DLD1 (cell line): ENCODE results near the gene NPIPA7.
"Not testable (repeated sequence)": the region's sequence is repeated elsewhere in the genome, so short reads cannot be mapped to it uniquely, and the experiment has no call there.

Experiments
- in situ Hi-C: cut with HindIII; loops from 2 replicates; pipeline ENCODE4 v1.10.0; 2017; ENCODE audit warnings: low sequenced_read_pairs

NPIPA7 gene

DNA sequence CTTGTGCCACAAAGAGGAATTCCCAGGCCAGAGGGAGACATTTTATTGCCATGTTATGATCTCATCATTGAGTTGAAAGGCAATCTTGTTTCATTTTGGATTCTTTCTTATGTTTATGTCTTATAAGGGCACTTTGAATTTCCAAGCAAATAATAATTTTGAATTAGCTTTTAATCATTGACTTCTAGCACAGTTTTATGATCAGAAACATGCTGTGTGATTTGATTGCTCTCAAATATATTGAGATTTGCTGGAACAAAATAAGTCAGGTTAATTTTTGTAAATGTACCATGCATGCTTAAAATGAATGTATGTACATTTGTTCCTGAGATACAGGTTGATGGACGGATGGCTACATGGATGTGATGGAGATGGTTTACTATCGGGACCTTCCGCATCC lies at the start of gene NPIPA7:
TSS of gene NPIPA7 (plus strand) at position 301 of the 400 bp plus-strand sequence. CDS start 105 bp downstream, outside the sequence.
- in situ Hi-C loops: not testable (repeated sequence)

DNA sequence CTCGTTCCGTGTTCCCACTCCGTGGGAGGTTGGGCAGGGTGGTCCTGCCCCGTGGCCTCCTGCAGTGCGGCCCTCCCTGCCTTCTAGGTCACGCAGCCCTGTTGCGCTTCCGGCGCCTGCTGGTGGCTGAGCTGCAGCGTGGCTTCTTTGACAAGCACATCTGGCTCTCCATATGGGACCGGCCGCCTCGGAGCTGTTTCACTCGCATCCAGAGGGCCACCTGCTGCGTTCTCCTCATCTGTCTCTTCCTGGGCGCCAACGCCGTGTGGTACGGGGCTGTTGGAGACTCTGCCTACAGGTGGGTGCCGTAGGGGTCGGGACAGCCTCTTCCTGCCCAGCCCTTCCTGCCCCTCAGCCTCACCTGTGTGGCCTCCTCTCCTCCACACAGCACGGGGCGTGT lies 47.5 kb upstream of the NPIPA7 start:
- in situ Hi-C loops: not testable (repeated sequence)

GRCh38 chr16:16357556-16357955 lies 21.4 kb upstream of the NPIPA7 start:
- in situ Hi-C loops: not testable (repeated sequence)

- in situ Hi-C loops: not testable (repeated sequence)
Observed at GRCh38 chr16:16358539-16359240, 20.2 kb upstream of the NPIPA7 start.

- in situ Hi-C loops: not testable (repeated sequence)
Observed at GRCh38 chr16:16363595-16363994, 15.3 kb upstream of the NPIPA7 start.

GRCh38 chr16:16364100-16364499 lies 14.8 kb upstream of the NPIPA7 start:
- in situ Hi-C loops: not testable (repeated sequence)

DNA sequence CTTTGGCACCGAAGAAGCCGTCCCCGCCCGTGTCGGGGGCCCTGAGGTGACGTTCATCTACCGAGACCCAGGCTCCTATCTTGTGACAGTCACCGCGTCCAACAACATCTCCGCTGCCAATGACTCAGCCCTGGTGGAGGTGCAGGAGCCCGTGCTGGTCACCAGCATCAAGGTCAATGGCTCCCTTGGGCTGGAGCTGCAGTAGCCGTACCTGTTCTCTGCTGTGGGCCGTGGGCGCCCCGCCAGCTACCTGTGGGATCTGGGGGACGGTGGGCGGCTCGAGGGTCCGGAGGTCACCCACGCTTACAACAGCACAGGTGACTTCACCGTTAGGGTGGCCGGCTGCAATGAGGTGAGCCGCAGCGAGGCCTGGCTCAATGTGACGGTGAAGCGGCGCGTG lies 14.2 kb upstream of the NPIPA7 start:
- in situ Hi-C loops: not testable (repeated sequence)

GRCh38 chr16:16365319-16365718 lies 13.6 kb upstream of the NPIPA7 start:
- in situ Hi-C loops: not testable (repeated sequence)

DNA sequence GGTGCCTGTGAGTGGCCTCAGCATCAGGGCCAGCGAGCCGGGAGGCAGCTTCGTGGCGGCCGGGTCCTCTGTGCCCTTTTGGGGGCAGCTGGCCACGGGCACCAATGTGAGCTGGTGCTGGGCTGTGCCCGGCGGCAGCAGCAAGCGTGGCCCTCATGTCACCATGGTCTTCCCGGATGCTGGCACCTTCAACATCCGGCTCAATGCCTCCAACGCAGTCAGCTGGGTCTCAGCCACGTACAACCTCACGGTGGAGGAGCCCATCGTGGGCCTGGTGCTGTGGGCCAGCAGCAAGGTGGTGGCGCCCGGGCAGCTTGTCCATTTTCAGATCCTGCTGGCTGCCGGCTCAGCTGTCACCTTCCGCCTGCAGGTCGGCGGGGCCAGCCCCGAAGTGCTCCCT lies 13.1 kb upstream of the NPIPA7 start:
- in situ Hi-C loops: not testable (repeated sequence)

DNA sequence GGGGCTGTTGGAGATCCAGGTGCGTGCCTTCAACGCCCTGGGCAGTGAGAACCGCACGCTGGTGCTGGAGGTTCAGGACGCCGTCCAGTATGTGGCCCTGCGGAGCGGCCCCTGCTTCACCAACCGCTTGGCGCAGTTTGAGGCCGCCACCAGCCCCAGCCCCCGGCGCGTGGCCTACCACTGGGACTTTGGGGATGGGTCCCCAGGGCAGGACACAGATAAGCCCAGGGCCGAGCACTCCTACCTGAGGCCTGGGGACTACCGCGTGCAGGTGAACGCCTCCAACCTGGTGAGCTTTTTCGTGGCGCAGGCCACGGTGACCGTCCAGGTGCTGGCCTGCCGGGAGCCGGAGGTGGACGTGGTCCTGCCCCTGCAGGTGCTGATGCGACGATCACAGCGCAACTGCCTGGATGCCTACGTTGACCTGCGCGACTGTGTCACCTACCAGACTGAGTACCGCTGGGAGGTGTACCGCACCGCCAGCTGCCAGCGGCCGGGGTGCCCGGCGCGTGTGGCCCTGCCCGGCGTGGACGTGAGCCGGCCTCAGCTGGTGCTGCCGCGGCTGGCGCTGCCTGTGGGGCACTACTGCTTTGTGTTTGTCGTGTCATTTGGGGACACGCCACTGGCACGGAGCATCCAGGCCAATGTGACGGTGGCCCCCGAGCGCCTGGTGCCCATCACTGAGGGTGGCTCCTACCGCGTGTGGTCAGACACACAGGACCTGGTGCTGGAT lies 12.2 kb upstream of the NPIPA7 start:
- in situ Hi-C loops: not testable (repeated sequence)

- in situ Hi-C loops: not testable (repeated sequence)
Observed at GRCh38 chr16:16367285-16367628, 11.7 kb upstream of the NPIPA7 start.

DNA sequence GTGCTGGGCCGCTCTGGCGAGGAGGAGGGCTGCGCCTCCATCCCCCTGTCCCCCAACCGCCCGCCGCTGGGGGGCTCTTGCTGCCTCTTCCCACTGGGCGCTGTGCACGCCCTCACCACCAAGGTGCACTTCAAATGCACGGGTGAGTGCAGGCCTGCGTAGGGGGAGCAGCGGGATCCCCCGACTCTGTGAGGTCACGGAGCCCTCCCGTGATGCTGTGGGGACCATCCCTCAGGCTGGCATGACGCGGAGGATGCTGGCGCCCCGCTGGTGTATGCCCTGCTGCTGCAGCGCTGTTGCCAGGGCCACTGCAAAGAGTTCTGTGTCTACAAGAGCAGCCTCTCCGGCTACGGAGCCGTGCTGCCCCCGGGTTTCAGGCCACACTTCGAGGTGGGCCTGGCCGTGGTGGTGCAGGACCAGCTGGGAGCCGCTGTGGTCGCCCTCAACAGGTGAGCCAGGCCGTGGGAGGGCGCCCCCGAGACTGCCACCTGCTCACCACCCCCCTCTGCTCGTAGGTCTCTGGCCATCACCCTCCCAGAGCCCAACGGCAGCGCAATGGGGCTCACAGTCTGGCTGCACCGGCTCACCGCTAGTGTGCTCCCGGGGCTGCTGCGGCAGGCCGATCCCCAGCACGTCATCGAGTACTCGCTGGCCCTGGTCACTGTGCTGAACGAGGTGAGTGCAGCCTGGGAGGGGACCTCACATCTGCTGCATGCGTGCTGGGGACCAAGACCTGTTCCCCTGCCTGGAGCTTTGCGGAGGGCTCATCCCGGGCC lies 9.7 kb upstream of the NPIPA7 start:
- in situ Hi-C loops: not testable (repeated sequence)

DNA sequence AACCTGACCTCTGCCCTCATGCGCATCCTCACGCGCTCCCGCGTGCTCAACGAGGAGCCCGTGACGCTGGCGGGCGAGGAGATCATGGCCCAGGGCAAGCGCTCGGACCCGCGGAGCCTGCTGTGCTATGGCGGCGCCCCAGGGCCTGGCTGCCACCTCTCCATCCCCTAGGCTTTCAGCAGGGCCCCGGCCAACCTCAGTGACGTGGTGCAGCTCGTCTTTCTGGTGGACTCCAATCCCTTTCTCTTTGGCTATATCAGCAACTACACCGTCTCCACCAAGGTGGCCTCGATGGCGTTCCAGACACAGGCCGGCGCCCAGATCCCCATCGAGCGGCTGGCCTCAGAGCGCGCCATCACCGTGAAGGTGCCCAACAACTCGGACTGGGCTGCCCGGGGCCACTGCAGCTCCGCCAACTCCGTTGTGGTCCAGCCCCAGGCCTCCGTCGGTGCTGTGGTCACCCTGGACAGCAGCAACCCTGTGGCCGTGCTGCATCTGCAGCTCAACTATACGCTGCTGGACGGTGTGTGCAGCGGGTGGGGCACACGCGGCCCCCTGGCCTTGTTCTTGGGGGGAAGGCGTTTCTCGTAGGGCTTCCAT lies 7.7 kb upstream of the NPIPA7 start:
- in situ Hi-C loops: not testable (repeated sequence)

GRCh38 chr16:16374192-16374591 lies 4.7 kb upstream of the NPIPA7 start:
- in situ Hi-C loops: not testable (repeated sequence)

- in situ Hi-C loops: not testable (repeated sequence)
Observed at GRCh38 chr16:16399685-16400084, 20.7 kb downstream of the NPIPA7 start.

GRCh38 chr16:16402333-16402732 lies 23.4 kb downstream of the NPIPA7 start:
- in situ Hi-C loops: not testable (repeated sequence)

DNA sequence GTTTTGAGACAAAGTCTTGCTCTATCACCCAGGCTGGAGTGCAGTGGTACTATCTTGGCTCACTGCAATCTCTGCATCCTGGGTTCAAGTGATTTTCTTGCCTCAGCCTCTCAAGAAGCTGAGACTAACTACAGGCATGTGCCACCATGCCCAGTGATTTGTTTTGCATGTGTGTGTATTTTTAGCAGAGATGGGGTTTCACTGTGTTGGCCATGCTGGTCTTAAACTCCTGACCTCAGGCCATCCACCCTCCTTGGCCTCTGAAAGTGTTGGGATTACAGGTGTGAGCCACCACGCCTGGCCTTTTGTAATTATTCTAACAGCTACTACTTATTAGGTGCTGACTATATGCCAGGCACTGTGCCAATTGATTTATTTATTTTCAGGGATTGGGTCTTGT lies 25.3 kb downstream of the NPIPA7 start:
- in situ Hi-C loops: not testable (repeated sequence)

GRCh38 chr16:16405421-16405820 lies 26.5 kb downstream of the NPIPA7 start:
- in situ Hi-C loops: not testable (repeated sequence)

- in situ Hi-C loops: not testable (repeated sequence)
Observed at GRCh38 chr16:16408430-16408829, 29.5 kb downstream of the NPIPA7 start.

DNA sequence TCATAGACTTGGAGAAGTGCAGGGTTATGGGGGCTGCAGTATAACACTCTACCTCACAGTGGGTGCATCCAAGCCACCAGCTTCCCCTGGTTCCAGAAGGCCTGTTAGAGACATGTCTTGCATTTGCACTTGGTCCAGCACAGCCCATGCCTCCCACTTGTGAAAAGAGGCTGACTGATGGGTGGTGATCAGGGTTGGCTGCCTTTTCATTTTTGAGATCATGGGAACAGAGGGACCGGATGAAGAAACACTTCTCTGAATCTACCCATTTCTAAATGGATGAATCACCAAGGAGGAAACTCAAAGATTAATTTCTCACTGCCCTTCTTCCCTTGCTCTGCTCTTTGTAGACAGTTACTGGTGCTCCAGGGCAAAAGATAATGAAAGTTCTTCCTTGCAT lies 34.8 kb downstream of the NPIPA7 start:
- in situ Hi-C loops: not testable (repeated sequence)

DNA sequence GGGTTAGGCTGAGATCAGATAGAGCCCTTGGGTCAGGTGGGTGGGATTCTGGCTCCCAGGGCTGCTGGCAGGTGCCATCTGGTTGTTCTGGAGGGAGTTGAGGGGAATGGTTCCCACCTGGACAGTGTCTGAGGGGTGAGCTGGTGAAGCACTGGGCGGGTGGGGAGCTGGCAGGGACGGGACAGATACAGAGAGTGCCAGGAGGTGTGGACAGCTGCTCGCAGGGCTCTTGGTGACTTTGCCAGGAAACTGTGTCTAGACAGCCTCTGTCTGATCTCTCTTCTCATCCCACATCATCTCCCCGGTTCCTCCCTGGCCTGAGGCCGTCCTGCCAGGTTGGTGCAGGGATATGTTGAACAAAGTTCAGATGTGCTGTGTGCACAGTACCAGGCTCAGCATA lies 38.1 kb downstream of the NPIPA7 start:
- in situ Hi-C loops: not testable (repeated sequence)
